WERI-Rb-1 (cell line): ENCODE measurements around the gene GAB4.

ENCODE experiments used
- DNase-seq: peaks from one replicate; pipeline ENCODE4 v3.0.0-alpha.2; 2020
- H3K27ac ChIP-seq: fragments of 250-450 bp; sonication (Bioruptor Pico); 2 replicates; pipeline ENCODE4 v1.5.1; 2020; ENCODE audit warnings: mild to moderate bottlenecking, moderate library complexity
- H3K27me3 ChIP-seq: fragments of 250-450 bp; sonication (Bioruptor Pico); 2 replicates; pipeline ENCODE4 v1.5.1; 2021; ENCODE audit warnings: mild to moderate bottlenecking, low read depth, moderate library complexity; ENCODE audit not compliant: insufficient read depth, severe bottlenecking
- H3K36me3 ChIP-seq: fragments of 250-450 bp; sonication (Bioruptor Pico); 2 replicates; pipeline ENCODE4 v1.5.1; 2020; ENCODE audit warnings: mild to moderate bottlenecking, moderate library complexity
- H3K4me3 ChIP-seq: 2 replicates; pipeline ENCODE4 v1.5.1; 2011; ENCODE audit warnings: low read depth, mild to moderate bottlenecking, control low read depth, low read length
- H3K9me3 ChIP-seq: fragments of 250-450 bp; sonication (Bioruptor Pico); 2 replicates; pipeline ENCODE4 v1.5.1; 2021; ENCODE audit warnings: mild to moderate bottlenecking, moderate library complexity; ENCODE audit not compliant: severe bottlenecking
- CTCF ChIP-seq: IDR thresholded peaks from 2 replicates; pipeline ENCODE4 v1.5.1; 2011; ENCODE audit warnings: low read depth, mild to moderate bottlenecking, control low read depth, inconsistent platforms, low read length

Gene GAB4

DNA sequence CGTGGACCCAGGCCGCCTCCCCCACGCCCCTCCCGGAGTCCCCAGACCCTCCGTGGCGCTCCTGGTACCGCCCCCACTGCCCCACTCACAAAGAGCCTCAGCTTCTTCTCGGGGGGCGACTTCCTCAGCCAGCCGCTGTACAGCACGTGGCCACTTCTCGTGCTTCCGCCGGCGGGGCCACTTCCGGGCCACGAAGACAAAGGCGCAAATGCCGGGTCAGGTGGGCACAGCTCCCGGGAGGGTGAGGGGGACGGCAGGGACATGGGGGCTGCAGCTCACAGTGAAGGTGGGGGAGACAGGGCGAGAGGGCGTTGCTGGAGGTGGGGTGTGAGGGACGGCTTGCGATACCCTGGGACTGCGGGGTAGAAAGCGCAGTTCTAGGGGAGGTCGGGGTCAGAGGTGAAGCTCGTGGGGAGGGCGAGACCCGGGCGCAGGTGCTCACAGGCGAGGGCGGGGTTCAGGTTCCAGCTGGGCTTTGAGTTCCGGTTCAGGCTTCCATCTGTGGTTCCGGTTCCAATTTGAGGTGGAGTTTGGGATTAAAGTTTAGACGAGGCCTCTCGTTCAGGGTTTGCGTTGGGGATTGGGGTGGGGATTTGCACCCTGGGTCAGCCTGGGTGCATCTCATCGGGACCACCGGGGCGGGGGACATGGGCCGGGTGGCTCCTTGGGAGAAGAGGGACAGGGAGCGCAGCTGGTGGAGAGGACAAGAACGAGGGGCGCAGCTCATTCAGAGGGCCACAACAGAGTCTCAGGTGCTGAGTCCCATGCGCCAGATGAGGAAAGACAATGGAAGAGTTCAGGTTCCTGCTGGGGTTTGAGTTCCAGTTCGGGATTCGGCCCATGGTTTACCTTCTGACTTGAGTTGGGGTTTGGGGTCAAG lies at the start of gene GAB4:
GAB4 (minus strand) TSS at position 371 of the 880 bp plus-strand sequence; CDS start at position 263, 108 bp downstream.
- no peak for DNase-seq
- Histone ChIP-seq H3K27me3 (peaks cover 72% of the 10 kb centered on the region), H3K4me3 (no peak within 1 kb of the TSS), H3K36me3 (no peaks in the 10 kb centered on the region), H3K9me3 (no peaks in the 10 kb centered on the region), H3K27ac (no peak within 1 kb of the TSS)
- TF ChIP-seq CTCF = no peak

- H3K4me3 ChIP-seq = no peak overlapping the region
- H3K36me3 ChIP-seq = no peaks in the 10 kb centered on the region
- DNase-seq = no peak
- H3K9me3 ChIP-seq = no peaks in the 10 kb centered on the region
- H3K27me3 ChIP-seq = peaks cover 70% of the 10 kb centered on the region
- H3K27ac ChIP-seq = no peak overlapping the region
- TF ChIP-seq CTCF = no peak
Observed at GRCh38 chr22:17056807-17057206, 48.8 kb upstream of the GAB4 start.

- TF ChIP-seq CTCF = no peak
- Histone ChIP-seq H3K4me3 (no peak overlapping the region), H3K27ac (no peak overlapping the region), H3K9me3 (no peaks in the 10 kb centered on the region), H3K36me3 (no peaks in the 10 kb centered on the region), H3K27me3 (peaks cover 69% of the 10 kb centered on the region)
- no peak for DNase-seq
Observed at GRCh38 chr22:17056058-17056457, 48.0 kb upstream of the GAB4 start.

DNA sequence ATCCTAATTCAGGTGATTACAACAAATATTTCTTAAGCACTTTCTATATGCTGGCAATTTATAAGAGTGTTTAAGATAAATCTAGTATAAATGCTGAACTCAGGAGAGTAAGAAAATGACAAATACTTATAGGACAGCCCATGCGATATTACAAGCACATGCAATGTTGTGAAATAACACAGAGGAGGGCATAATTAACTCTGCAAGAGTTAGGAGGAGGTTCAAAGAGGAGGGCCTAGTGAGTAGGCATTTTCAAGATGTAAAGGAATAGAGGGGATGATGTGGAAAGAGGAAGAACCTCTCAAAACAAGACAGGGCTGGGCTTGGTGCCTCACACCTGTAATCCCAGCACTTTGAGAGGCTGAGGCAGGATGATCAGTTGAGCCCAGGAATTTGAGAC lies 39.6 kb upstream of the GAB4 start:
- H3K27ac ChIP-seq = no peak overlapping the region
- no peak overlapping the region for H3K4me3 ChIP-seq
- DNase-seq = no peak
- no peaks in the 10 kb centered on the region for H3K9me3 ChIP-seq
- TF ChIP-seq CTCF = no peak
- peaks cover 82% of the 10 kb centered on the region for H3K27me3 ChIP-seq
- no peaks in the 10 kb centered on the region for H3K36me3 ChIP-seq

DNA sequence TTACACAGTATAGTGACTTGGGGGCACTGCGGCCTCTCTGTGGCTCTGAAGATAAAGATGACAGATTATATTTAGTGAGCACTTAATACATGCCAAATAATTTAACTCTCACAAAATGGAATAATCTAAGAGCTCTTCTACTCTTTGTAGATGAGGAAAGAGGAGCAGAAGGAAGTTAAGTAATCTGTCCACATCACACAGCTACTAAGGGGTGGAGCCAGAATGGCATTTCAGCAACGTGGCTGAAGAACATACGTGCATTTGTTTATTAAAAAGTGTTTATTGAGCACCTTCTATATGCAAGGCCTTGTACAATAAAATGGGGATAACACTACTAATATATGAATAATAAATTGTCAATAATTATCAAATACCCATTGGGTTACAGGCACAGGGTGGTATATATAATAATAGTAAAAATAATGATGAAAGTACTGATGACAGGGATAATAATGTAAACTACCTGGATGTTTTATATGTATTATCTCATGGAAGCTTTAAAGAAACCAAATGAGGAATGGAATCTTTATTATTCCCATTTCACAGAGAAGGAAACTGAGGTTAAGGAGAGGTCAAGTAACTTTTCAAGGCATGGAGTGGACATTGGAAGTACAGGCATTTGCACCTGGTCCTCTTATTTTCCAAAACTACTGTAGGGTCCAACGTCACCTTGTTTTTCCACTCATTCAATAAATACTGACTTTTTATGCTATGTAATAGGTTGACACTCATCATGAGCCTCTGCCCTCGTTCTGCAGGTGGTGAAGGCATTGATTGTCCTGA lies 38.7 kb upstream of the GAB4 start:
- Histone ChIP-seq H3K4me3 (no peak overlapping the region), H3K9me3 (no peaks in the 10 kb centered on the region)

More for the DNA sequence above, 38.7 kb upstream of the GAB4 start:
- Histone ChIP-seq H3K27me3 (peaks cover 86% of the 10 kb centered on the region), H3K27ac (no peak overlapping the region), H3K36me3 (no peaks in the 10 kb centered on the region)
- no peak for DNase-seq
- TF ChIP-seq CTCF = no peak
